ENCODE measurements around the gene ACOT4. TPM values are rescaled to one million over a fixed set of nuclear protein-coding genes. Genes with fewer than 3 reads are reported as not detected.
A peak's percentile ranks its signal among the peaks of the same experiment; 100 is the strongest.
"Not testable (repeated sequence)": the region's sequence is repeated elsewhere in the genome, so short reads cannot be mapped to it uniquely, and the experiment has no call there.

ACOT4 gene
- 1 to 10 TPM; 2.3 to 3.6 (median 3.0) TPM for total RNA-seq

DNA sequence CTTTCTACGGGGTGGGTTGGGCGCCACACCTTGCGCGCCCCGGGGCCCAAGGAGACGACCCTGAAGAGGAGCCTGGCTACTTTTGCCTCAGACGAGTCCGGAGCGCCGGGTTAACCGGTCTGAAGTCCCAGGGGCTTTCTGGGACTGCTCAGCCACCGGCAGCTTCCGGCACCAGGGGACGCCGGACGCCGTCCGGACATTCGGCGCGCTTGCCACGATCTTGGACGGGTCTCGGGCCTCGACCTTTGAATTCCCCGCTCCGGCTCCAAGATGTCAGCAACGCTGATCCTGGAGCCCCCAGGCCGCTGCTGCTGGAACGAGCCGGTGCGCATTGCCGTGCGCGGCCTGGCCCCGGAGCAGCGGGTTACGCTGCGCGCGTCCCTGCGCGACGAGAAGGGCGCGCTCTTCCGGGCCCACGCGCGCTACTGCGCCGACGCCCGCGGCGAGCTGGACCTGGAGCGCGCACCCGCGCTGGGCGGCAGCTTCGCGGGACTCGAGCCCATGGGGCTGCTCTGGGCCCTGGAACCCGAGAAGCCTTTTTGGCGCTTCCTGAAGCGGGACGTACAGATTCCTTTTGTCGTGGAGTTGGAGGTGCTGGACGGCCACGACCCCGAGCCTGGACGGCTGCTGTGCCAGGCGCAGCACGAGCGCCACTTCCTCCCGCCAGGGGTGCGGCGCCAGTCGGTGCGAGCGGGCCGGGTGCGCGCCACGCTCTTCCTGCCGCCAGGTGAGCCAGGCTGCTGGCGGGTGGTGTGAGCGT lies at the start of gene ACOT4:
Gene ACOT4, plus strand, starts transcription at position 184 of the 760 bp plus-strand sequence. Its CDS starts 87 bp downstream, at position 271.
- Mint-ChIP-seq H3K36me3 (ENCODE audit: insufficient read depth) (no peaks in the 10 kb centered on the region), H3K9me3 (no peaks in the 10 kb centered on the region), H3K4me3 (peak within 1 kb of the TSS; percentile 76), H3K27me3 (ENCODE audit: low read depth) (no peaks in the 10 kb centered on the region), H3K4me1 (ENCODE audit: low read depth) (peaks cover 7% of the 10 kb centered on the region)
- peak; percentile 42 for DNase-seq
- ATAC-seq, result peak; percentile 82 to 88

DNA sequence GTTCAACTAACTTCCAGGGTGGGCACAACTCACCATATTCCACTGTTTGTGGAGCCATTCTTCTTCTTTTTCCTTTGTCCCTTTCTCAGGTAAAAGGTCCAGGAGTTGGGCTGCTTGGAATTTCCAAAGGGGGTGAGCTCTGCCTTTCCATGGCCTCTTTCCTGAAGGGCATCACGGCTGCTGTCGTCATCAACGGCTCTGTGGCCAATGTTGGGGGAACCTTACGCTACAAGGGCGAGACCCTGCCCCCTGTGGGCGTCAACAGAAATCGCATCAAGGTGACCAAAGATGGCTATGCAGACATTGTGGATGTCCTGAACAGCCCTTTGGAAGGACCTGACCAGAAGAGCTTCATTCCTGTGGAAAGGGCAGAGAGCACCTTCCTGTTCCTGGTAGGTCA lies 48.7 kb upstream of the ACOT4 start:
- peak in 1 of 2 donors; percentile 38 for ATAC-seq
- not testable (repeated sequence) for H3K27me3 Mint-ChIP-seq (ENCODE audit: low read depth); H3K36me3 Mint-ChIP-seq (ENCODE audit: insufficient read depth); H3K4me3 Mint-ChIP-seq; DNase-seq; H3K4me1 Mint-ChIP-seq (ENCODE audit: low read depth); H3K9me3 Mint-ChIP-seq

DNA sequence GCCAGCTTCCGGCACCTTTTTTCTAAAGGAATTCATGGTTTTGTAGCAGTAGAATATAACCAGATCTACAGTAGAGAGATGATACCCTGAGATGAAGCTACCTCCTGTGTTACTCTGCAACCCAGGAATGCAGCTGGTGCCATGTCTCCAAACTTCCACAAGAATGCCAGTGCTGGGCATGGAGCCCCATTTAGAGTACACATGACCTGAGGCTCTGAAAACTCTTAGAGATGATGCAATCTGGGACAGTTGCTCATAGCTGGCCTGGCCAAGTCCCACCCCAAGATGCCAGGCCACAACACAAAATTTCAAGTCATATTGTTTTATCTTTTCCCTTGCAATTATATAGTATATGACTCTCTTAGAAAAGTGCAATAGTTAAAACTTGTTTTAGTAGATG lies 46.3 kb upstream of the ACOT4 start:
- H3K9me3 Mint-ChIP-seq; ATAC-seq; H3K4me1 Mint-ChIP-seq (ENCODE audit: low read depth); DNase-seq; H3K27me3 Mint-ChIP-seq (ENCODE audit: low read depth); H3K36me3 Mint-ChIP-seq (ENCODE audit: insufficient read depth); H3K4me3 Mint-ChIP-seq: not testable (repeated sequence)

GRCh38 chr14:73549097-73549496 lies 42.6 kb upstream of the ACOT4 start:
- not testable (repeated sequence) for H3K9me3 Mint-ChIP-seq; DNase-seq; H3K4me3 Mint-ChIP-seq; H3K27me3 Mint-ChIP-seq (ENCODE audit: low read depth); H3K36me3 Mint-ChIP-seq (ENCODE audit: insufficient read depth); H3K4me1 Mint-ChIP-seq (ENCODE audit: low read depth); ATAC-seq

- H3K9me3 Mint-ChIP-seq; H3K4me3 Mint-ChIP-seq; H3K4me1 Mint-ChIP-seq (ENCODE audit: low read depth); ATAC-seq; H3K36me3 Mint-ChIP-seq (ENCODE audit: insufficient read depth); H3K27me3 Mint-ChIP-seq (ENCODE audit: low read depth); DNase-seq: not testable (repeated sequence)
Observed at GRCh38 chr14:73549889-73550524, 41.7 kb upstream of the ACOT4 start.

GRCh38 chr14:73553845-73554244 lies 37.8 kb upstream of the ACOT4 start:
- Mint-ChIP-seq H3K4me1 (ENCODE audit: low read depth) (no peaks in the 10 kb centered on the region), H3K9me3 (no peaks in the 10 kb centered on the region), H3K36me3 (ENCODE audit: insufficient read depth) (no peaks in the 10 kb centered on the region), H3K4me3 (no peak overlapping the region), H3K27me3 (ENCODE audit: low read depth) (no peaks in the 10 kb centered on the region)
- no peak for DNase-seq
- ATAC-seq, result no peak

DNA sequence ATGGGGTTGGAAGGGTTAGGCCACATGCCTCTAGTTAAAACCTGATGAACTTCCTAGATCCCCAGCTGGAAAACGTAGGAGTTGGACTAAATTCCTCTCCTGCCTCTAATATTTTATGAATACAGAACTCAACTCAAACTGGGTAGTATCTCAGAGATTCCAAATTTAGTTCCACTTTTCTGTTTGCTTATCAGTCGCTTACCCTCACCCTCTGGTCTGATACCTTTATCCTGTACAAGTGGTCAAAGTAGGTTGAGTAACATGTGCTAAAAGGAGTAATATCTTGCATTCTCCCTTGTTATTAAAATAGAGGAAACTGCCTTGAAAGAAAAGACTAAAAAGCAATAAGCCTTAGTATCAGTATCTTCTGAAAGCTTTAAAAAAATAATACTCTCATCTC lies 34.5 kb upstream of the ACOT4 start:
- not testable (repeated sequence) for DNase-seq; ATAC-seq; H3K36me3 Mint-ChIP-seq (ENCODE audit: insufficient read depth); H3K4me3 Mint-ChIP-seq; H3K4me1 Mint-ChIP-seq (ENCODE audit: low read depth); H3K9me3 Mint-ChIP-seq; H3K27me3 Mint-ChIP-seq (ENCODE audit: low read depth)

- not testable (repeated sequence) for H3K27me3 Mint-ChIP-seq (ENCODE audit: low read depth); DNase-seq; H3K4me3 Mint-ChIP-seq; H3K4me1 Mint-ChIP-seq (ENCODE audit: low read depth); H3K36me3 Mint-ChIP-seq (ENCODE audit: insufficient read depth); ATAC-seq
- H3K9me3 Mint-ChIP-seq, result peaks cover 12% of the 10 kb centered on the region
Observed at GRCh38 chr14:73558238-73558637, 33.4 kb upstream of the ACOT4 start.

DNA sequence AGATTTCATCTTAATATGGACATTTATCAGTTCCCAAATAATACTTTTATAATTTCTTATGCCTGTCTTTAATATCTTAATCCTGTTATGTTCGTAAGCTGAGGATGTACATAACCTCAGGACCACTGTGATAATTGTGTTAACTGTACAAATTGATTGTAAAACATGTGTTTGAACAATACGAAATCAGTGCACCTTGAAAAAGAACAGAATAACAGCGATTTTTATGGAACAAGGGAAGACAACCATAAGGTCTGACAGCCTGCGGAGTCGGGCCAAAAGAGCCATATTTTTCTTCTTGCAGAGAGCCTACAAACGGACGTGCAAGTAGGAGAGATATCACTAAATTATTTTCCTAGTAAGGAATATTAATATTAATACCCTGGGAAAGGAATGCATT lies 29.4 kb upstream of the ACOT4 start:
- not testable (repeated sequence) for H3K27me3 Mint-ChIP-seq (ENCODE audit: low read depth); H3K4me3 Mint-ChIP-seq; ATAC-seq; DNase-seq
- H3K9me3 Mint-ChIP-seq, result peaks cover 12% of the 10 kb centered on the region
- peaks cover 19% of the 10 kb centered on the region for H3K4me1 Mint-ChIP-seq (ENCODE audit: low read depth)
- peaks cover 15% of the 10 kb centered on the region for H3K36me3 Mint-ChIP-seq (ENCODE audit: insufficient read depth)

GRCh38 chr14:73562696-73563095 lies 29.0 kb upstream of the ACOT4 start:
- H3K4me1 Mint-ChIP-seq (ENCODE audit: low read depth), result peaks cover 24% of the 10 kb centered on the region
- not testable (repeated sequence) for DNase-seq

DNA sequence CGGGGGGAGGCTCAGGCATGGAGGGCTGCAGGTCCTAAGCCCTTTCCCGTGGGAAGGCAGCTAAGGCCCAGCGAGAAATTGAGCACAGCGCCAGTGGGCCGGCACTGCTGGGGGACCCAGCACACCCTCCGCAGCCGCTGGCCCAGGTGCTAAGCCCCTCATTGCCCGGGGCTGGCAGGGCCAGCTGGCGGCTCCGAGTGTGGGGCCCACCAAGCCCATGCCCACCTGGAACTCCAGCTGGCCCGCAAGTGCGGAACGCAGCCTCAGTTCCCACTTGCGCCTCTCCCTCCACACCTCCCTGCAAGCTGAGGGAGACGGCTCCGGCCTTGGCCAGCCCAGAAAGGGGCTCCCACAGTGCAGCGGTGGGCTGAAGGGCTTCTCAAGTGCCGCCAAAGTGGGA lies 25.2 kb upstream of the ACOT4 start:
- H3K9me3 Mint-ChIP-seq, result peaks cover 12% of the 10 kb centered on the region
- not testable (repeated sequence) for H3K27me3 Mint-ChIP-seq (ENCODE audit: low read depth); ATAC-seq; DNase-seq
- H3K4me1 Mint-ChIP-seq (ENCODE audit: low read depth), result peaks cover 53% of the 10 kb centered on the region
- peak overlapping the region; percentile 95 for H3K4me3 Mint-ChIP-seq
- peaks cover 24% of the 10 kb centered on the region for H3K36me3 Mint-ChIP-seq (ENCODE audit: insufficient read depth)

More at GRCh38 chr14:73562696-73563095, 29.0 kb upstream of the ACOT4 start:
- Mint-ChIP-seq H3K9me3 (peaks cover 12% of the 10 kb centered on the region), H3K36me3 (ENCODE audit: insufficient read depth) (peaks cover 19% of the 10 kb centered on the region)
- not testable (repeated sequence) for H3K27me3 Mint-ChIP-seq (ENCODE audit: low read depth); ATAC-seq; H3K4me3 Mint-ChIP-seq

GRCh38 chr14:73566935-73567334 lies 24.7 kb upstream of the ACOT4 start:
- H3K27me3 Mint-ChIP-seq (ENCODE audit: low read depth); DNase-seq; H3K9me3 Mint-ChIP-seq; ATAC-seq: not testable (repeated sequence)
- Mint-ChIP-seq H3K4me3 (peak overlapping the region; percentile 95), H3K4me1 (ENCODE audit: low read depth) (peaks cover 53% of the 10 kb centered on the region), H3K36me3 (ENCODE audit: insufficient read depth) (peaks cover 24% of the 10 kb centered on the region)

DNA sequence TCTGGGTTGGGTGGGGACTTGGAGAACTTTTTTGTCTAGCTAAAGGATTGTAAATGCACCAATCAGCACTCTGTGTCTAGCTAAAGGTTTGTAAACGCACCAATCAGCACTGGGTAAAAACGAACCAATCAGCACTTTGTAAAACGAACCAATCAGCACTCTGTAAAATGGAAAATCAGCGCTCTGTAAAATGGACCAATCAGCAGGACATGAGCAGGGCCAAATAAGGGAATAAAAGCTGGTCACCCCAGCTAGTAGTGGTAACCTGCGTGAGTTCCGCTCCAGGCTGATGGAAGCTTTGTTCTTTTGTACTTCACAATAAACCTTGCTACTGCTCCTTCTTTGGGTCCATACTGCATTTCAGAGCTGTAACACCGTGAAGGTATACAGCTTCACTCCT lies 24.3 kb upstream of the ACOT4 start:
- Mint-ChIP-seq H3K4me3 (peak overlapping the region; percentile 95), H3K9me3 (peaks cover 6% of the 10 kb centered on the region), H3K27me3 (ENCODE audit: low read depth) (no peaks in the 10 kb centered on the region), H3K36me3 (ENCODE audit: insufficient read depth) (peaks cover 24% of the 10 kb centered on the region), H3K4me1 (ENCODE audit: low read depth) (peaks cover 53% of the 10 kb centered on the region)
- DNase-seq (no peak), ATAC-seq (no peak)

GRCh38 chr14:73567951-73568885 lies 23.5 kb upstream of the ACOT4 start:
- ATAC-seq, result peak in 1 of 2 donors; percentile 20
- H3K27me3 Mint-ChIP-seq (ENCODE audit: low read depth), result no peaks in the 10 kb centered on the region
- H3K36me3 Mint-ChIP-seq (ENCODE audit: insufficient read depth), result peaks cover 22% of the 10 kb centered on the region
- H3K9me3 Mint-ChIP-seq, result no peaks in the 10 kb centered on the region
- peak overlapping the region; percentile 95 for H3K4me3 Mint-ChIP-seq
- peaks cover 53% of the 10 kb centered on the region for H3K4me1 Mint-ChIP-seq (ENCODE audit: low read depth)
- no peak for DNase-seq
